ENCODE data around the gene LRRC37A3.
"Not testable (repeated sequence)": the region's sequence is repeated elsewhere in the genome, so short reads cannot be mapped to it uniquely, and the experiment has no call there.

Gene LRRC37A3

DNA sequence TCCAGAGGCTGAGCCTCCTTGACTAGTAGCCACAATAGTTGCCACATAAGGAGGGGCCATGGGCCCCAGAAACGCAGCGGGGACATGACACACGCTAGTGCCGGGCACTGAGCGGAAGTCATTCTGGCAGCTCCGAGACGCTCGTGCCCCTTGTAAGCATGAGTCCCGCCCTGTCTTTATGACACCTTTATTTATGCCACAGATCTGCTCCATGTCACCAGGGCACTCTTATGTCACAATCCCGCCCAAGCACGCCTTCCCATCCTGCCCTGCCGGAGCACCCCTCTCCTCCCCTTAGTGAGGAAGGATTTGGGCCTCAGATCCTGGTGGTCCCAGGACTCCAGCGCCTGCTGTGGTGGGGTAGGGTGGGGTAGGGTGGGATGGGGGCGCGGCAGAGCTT lies 22.1 kb downstream of the LRRC37A3 start:
- not testable (repeated sequence) for H3K27me3 ChIP-seq (ENCODE audit: insufficient read depth, low read length); H3K9ac ChIP-seq (ENCODE audit: low read length); H3K79me2 ChIP-seq (ENCODE audit: insufficient read depth, low read length); H3K9me3 ChIP-seq (ENCODE audit: low read length); H3K27ac ChIP-seq (ENCODE audit: low read depth, low read length, poor library complexity, severe bottlenecking); H3K4me1 ChIP-seq (ENCODE audit: insufficient read depth, low read length, severe bottlenecking); H3K9me2 ChIP-seq (ENCODE audit: low read depth, low read length); H3F3A ChIP-seq (ENCODE audit: insufficient read depth, low read length); H3K36me3 ChIP-seq (ENCODE audit: insufficient read depth, low read length); H3K4me2 ChIP-seq (ENCODE audit: low read length); H4K20me1 ChIP-seq (ENCODE audit: insufficient read depth, low read length); H2AFZ ChIP-seq (ENCODE audit: low read length); H3K4me3 ChIP-seq (ENCODE audit: low read depth, low read length, poor library complexity, severe bottlenecking)

DNA sequence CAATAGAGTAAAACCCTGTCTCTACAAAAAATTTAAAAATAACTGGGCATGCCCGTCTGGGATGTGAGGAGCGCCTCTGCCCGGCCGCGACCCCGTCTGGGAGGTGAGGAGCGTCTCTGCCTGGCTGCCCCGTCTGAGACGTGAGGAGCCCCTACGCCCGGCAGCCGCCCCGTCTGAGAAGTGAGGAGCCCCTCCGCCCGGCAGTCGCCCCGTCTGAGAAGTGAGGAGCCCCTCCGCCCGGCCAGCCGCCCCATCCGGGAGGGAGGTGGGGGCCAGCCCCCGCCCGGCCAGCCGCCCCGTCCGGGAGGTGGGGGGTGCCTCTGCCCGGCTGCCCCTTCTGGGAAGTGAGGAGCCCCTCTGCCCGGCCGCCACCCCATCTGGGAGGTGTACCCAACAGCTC lies 45.1 kb downstream of the LRRC37A3 start:
- not testable (repeated sequence) for H3F3A ChIP-seq (ENCODE audit: insufficient read depth, low read length); H3K79me2 ChIP-seq (ENCODE audit: insufficient read depth, low read length); H3K4me3 ChIP-seq (ENCODE audit: low read depth, low read length, poor library complexity, severe bottlenecking); H4K20me1 ChIP-seq (ENCODE audit: insufficient read depth, low read length); H3K9me2 ChIP-seq (ENCODE audit: low read depth, low read length); H3K9me3 ChIP-seq (ENCODE audit: low read length); H3K27ac ChIP-seq (ENCODE audit: low read depth, low read length, poor library complexity, severe bottlenecking); H3K36me3 ChIP-seq (ENCODE audit: insufficient read depth, low read length); H3K4me1 ChIP-seq (ENCODE audit: insufficient read depth, low read length, severe bottlenecking); H2AFZ ChIP-seq (ENCODE audit: low read length); H3K9ac ChIP-seq (ENCODE audit: low read length); H3K27me3 ChIP-seq (ENCODE audit: insufficient read depth, low read length); H3K4me2 ChIP-seq (ENCODE audit: low read length)

DNA sequence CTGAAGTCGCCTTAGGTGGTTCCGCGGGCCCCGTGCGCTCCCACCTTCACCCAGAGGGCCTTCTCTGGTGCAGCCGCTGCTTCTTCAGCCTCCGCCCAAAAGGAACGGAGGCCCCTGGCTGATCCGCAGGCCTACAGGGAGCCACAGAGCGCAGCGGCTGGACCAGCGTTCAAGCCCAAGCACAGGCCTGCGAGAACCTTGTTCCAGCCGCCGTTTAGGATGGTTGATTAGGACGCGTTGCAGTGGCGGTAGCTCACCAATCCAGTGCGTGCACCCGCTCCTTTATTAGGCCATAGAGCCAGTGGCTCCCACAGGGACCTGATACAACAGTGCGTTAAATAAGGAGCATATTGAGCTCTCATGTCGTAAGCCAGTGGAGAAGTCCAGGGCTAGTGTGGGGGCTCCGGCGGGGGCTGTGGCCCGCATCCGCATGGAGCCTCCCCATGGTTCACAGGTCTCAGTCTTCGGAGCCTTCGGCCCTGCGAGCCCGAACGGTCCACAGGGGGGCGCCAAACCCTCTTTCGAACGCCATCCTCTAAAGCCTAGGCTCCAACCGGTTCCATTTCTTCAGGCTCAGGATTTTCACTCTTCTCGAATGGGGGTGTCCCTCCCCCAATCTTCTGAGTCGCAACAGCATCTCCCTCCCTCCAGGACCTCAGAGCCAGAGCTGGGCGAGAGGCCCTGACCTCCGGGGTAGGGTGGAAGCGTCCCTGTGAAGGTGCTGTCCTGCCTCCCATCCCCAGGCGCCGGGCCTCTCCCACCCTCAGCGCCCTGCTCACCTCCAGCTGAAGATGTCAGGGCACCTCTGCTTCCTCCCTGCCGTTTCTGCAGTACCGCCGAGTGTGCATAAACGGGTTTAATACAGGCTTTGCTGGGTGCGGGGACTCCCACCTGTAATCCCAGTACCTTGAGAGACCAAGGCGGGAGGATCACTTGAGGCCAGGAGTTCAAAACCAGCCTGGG lies 71.5 kb downstream of the LRRC37A3 start:
- not testable (repeated sequence) for H2AFZ ChIP-seq (ENCODE audit: low read length); H3K4me3 ChIP-seq (ENCODE audit: low read depth, low read length, poor library complexity, severe bottlenecking); H3F3A ChIP-seq (ENCODE audit: insufficient read depth, low read length); H3K9ac ChIP-seq (ENCODE audit: low read length); H3K27me3 ChIP-seq (ENCODE audit: insufficient read depth, low read length); H3K36me3 ChIP-seq (ENCODE audit: insufficient read depth, low read length); H3K9me3 ChIP-seq (ENCODE audit: low read length); H3K79me2 ChIP-seq (ENCODE audit: insufficient read depth, low read length); H3K9me2 ChIP-seq (ENCODE audit: low read depth, low read length); H3K27ac ChIP-seq (ENCODE audit: low read depth, low read length, poor library complexity, severe bottlenecking); H3K4me1 ChIP-seq (ENCODE audit: insufficient read depth, low read length, severe bottlenecking); H4K20me1 ChIP-seq (ENCODE audit: insufficient read depth, low read length)
- TF ChIP-seq, protein P1, sequence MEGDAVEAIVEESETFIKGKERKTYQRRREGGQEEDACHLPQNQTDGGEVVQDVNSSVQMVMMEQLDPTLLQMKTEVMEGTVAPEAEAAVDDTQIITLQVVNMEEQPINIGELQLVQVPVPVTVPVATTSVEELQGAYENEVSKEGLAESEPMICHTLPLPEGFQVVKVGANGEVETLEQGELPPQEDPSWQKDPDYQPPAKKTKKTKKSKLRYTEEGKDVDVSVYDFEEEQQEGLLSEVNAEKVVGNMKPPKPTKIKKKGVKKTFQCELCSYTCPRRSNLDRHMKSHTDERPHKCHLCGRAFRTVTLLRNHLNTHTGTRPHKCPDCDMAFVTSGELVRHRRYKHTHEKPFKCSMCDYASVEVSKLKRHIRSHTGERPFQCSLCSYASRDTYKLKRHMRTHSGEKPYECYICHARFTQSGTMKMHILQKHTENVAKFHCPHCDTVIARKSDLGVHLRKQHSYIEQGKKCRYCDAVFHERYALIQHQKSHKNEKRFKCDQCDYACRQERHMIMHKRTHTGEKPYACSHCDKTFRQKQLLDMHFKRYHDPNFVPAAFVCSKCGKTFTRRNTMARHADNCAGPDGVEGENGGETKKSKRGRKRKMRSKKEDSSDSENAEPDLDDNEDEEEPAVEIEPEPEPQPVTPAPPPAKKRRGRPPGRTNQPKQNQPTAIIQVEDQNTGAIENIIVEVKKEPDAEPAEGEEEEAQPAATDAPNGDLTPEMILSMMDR (IDR thresholded peaks at IDR 0.05; ENCODE audit: low read length) = peak; percentile 61
- H3K4me2 ChIP-seq (ENCODE audit: low read length) = peak overlapping the region; percentile 47; the same call in 1 of the 2 replicates

DNA sequence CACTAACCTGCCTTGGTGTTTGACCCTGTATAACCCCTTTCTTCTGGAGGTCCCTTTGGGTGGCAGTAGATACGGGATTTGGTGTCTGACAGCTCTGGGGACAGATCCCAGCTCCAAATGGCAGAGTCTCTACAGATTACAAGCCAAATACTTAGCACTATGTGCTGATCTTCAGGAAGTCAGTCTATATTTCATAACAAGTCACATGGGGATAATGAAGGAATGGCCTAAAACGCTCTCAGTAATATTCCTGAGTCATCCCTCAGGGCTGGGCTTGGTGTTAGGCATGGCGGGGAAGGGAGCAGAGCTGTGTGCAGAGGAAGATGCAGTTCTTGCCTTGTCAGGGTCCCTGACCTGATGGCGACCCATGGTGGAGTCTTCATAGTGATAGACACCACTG lies 72.4 kb downstream of the LRRC37A3 start:
- H3K79me2 ChIP-seq (ENCODE audit: insufficient read depth, low read length) = not testable (repeated sequence)

DNA sequence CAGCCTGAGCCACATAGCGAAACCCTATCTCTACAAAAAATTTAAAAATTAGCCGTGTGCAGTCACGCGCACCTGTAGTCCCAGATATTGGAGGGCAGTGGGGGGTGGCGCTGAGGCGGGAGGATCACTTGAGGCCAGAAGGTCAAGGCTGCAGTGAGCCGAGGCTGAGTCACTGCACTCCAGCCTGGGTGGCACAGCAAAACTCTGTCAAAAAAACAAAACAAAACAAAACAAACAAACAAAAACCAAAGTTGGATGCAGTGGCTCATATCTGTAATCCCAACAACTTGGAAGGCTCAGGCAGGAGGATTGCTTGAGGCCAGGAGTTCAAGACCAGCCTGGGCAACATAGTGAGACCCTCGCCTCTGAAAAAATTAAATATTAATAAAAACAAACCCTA lies 75.4 kb downstream of the LRRC37A3 start:
- H3K36me3 ChIP-seq (ENCODE audit: insufficient read depth, low read length); H3K4me3 ChIP-seq (ENCODE audit: low read depth, low read length, poor library complexity, severe bottlenecking); H3K27ac ChIP-seq (ENCODE audit: low read depth, low read length, poor library complexity, severe bottlenecking); H4K20me1 ChIP-seq (ENCODE audit: insufficient read depth, low read length); H3K9ac ChIP-seq (ENCODE audit: low read length); H3F3A ChIP-seq (ENCODE audit: insufficient read depth, low read length); H3K9me2 ChIP-seq (ENCODE audit: low read depth, low read length); H2AFZ ChIP-seq (ENCODE audit: low read length); H3K4me1 ChIP-seq (ENCODE audit: insufficient read depth, low read length, severe bottlenecking); H3K9me3 ChIP-seq (ENCODE audit: low read length); H3K27me3 ChIP-seq (ENCODE audit: insufficient read depth, low read length); H3K4me2 ChIP-seq (ENCODE audit: low read length); H3K79me2 ChIP-seq (ENCODE audit: insufficient read depth, low read length): not testable (repeated sequence)

More for the DNA sequence above, 72.4 kb downstream of the LRRC37A3 start:
- not testable (repeated sequence) for H2AFZ ChIP-seq (ENCODE audit: low read length); H3K9ac ChIP-seq (ENCODE audit: low read length); H3F3A ChIP-seq (ENCODE audit: insufficient read depth, low read length); H3K36me3 ChIP-seq (ENCODE audit: insufficient read depth, low read length); H3K27me3 ChIP-seq (ENCODE audit: insufficient read depth, low read length); H3K4me2 ChIP-seq (ENCODE audit: low read length); H3K9me2 ChIP-seq (ENCODE audit: low read depth, low read length); H3K4me3 ChIP-seq (ENCODE audit: low read depth, low read length, poor library complexity, severe bottlenecking); H3K27ac ChIP-seq (ENCODE audit: low read depth, low read length, poor library complexity, severe bottlenecking); H3K9me3 ChIP-seq (ENCODE audit: low read length); H4K20me1 ChIP-seq (ENCODE audit: insufficient read depth, low read length); H3K4me1 ChIP-seq (ENCODE audit: insufficient read depth, low read length, severe bottlenecking)

DNA sequence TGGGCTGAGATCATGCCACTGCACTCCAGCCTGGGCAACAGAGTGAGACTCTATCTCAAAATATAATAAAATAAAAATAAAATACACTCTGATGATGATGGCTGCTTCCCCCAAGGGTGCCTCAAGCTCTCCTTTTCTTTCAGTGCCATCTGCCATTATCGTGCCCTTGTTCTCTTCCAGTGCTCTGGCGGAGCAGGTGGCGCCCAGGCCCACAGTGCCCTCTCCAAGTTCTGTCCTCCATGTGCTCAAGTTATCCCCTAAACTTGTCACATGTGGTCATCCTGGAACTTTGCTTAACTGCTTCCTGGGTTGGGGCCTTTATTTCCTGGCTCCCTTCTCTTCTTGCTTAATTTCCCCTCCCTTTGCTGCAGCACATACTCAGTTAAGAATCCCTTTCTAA lies 76.4 kb downstream of the LRRC37A3 start:
- not testable (repeated sequence) for H3K9me3 ChIP-seq (ENCODE audit: low read length); H3K4me2 ChIP-seq (ENCODE audit: low read length); H3K79me2 ChIP-seq (ENCODE audit: insufficient read depth, low read length); H4K20me1 ChIP-seq (ENCODE audit: insufficient read depth, low read length); H3K9ac ChIP-seq (ENCODE audit: low read length); H3K27ac ChIP-seq (ENCODE audit: low read depth, low read length, poor library complexity, severe bottlenecking); H3K4me3 ChIP-seq (ENCODE audit: low read depth, low read length, poor library complexity, severe bottlenecking); H2AFZ ChIP-seq (ENCODE audit: low read length); H3F3A ChIP-seq (ENCODE audit: insufficient read depth, low read length); H3K27me3 ChIP-seq (ENCODE audit: insufficient read depth, low read length); H3K4me1 ChIP-seq (ENCODE audit: insufficient read depth, low read length, severe bottlenecking); H3K9me2 ChIP-seq (ENCODE audit: low read depth, low read length); H3K36me3 ChIP-seq (ENCODE audit: insufficient read depth, low read length)

DNA sequence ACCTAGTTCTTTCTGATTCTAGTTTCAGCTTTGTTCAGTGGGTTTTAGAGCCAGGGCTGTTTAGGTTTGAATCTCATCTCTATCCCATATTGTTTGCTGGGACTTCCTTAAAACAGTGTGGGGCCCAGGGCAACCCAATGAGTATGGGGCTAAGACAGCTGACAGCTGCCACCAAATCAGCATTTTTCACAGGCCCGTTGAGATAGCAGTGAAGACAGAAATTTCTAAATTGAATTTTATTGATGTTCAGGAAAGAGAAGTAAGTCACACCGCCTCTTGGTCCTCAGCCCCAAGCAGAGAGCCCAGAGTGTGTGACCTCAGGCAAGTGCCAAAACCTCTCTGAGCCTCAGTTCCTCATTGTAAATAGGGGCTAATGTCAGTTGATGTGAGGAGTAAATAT lies 78.3 kb downstream of the LRRC37A3 start:
- not testable (repeated sequence) for H3K27ac ChIP-seq (ENCODE audit: low read depth, low read length, poor library complexity, severe bottlenecking); H3K4me3 ChIP-seq (ENCODE audit: low read depth, low read length, poor library complexity, severe bottlenecking); H3K4me2 ChIP-seq (ENCODE audit: low read length); H3F3A ChIP-seq (ENCODE audit: insufficient read depth, low read length); H3K9me2 ChIP-seq (ENCODE audit: low read depth, low read length); H3K9me3 ChIP-seq (ENCODE audit: low read length); H3K36me3 ChIP-seq (ENCODE audit: insufficient read depth, low read length); H3K4me1 ChIP-seq (ENCODE audit: insufficient read depth, low read length, severe bottlenecking); H3K79me2 ChIP-seq (ENCODE audit: insufficient read depth, low read length); H4K20me1 ChIP-seq (ENCODE audit: insufficient read depth, low read length); H3K9ac ChIP-seq (ENCODE audit: low read length); H2AFZ ChIP-seq (ENCODE audit: low read length); H3K27me3 ChIP-seq (ENCODE audit: insufficient read depth, low read length)

Data from OCI-LY1 (cell line).